ENCODE data around the gene MRPS6.

GRCh38 chr21:34105947-34106541, 32.7 kb downstream of the MRPS6 start:
- TF ChIP-seq POLR2A (IDR thresholded peaks at IDR 0.05; ENCODE audit: borderline replicate concordance, extremely low read depth, insufficient read depth, insufficient read length) (no peak), EZH2phosphoT487 (IDR thresholded peaks at IDR 0.05; ENCODE audit: borderline replicate concordance) (no peak), TCF7L2 (IDR thresholded peaks at IDR 0.05; ENCODE audit: borderline replicate concordance, extremely low read depth, insufficient read depth, insufficient read length) (no peak), RAD21 (IDR thresholded peaks at IDR 0.05; ENCODE audit: low read depth) (no peak), YY1 (IDR thresholded peaks at IDR 0.05; ENCODE audit: extremely low read depth, insufficient replicate concordance, low read depth, low read length) (no peak), JUND (IDR thresholded peaks at IDR 0.05) (no peak)
- TF ChIP-seq, protein P1, sequence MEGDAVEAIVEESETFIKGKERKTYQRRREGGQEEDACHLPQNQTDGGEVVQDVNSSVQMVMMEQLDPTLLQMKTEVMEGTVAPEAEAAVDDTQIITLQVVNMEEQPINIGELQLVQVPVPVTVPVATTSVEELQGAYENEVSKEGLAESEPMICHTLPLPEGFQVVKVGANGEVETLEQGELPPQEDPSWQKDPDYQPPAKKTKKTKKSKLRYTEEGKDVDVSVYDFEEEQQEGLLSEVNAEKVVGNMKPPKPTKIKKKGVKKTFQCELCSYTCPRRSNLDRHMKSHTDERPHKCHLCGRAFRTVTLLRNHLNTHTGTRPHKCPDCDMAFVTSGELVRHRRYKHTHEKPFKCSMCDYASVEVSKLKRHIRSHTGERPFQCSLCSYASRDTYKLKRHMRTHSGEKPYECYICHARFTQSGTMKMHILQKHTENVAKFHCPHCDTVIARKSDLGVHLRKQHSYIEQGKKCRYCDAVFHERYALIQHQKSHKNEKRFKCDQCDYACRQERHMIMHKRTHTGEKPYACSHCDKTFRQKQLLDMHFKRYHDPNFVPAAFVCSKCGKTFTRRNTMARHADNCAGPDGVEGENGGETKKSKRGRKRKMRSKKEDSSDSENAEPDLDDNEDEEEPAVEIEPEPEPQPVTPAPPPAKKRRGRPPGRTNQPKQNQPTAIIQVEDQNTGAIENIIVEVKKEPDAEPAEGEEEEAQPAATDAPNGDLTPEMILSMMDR (IDR thresholded peaks at IDR 0.05 in 2 of 3, conservative IDR thresholded peaks at IDR 0.05 in 1 of 3; ENCODE audit: borderline replicate concordance in 1 of 3, insufficient read depth in 1 of 3, low read depth in 2 of 3, low read length in 2 of 3) = no peak
- TF ChIP-seq, protein P2, sequence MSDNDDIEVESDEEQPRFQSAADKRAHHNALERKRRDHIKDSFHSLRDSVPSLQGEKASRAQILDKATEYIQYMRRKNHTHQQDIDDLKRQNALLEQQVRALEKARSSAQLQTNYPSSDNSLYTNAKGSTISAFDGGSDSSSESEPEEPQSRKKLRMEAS (IDR thresholded peaks at IDR 0.05) = no peak
